Measurements from ENCODE around the gene MCHR2.
A peak's percentile ranks its signal among the peaks of the same experiment; 100 is the strongest.
"Not testable (repeated sequence)": the region's sequence is repeated elsewhere in the genome, so short reads cannot be mapped to it uniquely, and the experiment has no call there.

Gene MCHR2, protein sequence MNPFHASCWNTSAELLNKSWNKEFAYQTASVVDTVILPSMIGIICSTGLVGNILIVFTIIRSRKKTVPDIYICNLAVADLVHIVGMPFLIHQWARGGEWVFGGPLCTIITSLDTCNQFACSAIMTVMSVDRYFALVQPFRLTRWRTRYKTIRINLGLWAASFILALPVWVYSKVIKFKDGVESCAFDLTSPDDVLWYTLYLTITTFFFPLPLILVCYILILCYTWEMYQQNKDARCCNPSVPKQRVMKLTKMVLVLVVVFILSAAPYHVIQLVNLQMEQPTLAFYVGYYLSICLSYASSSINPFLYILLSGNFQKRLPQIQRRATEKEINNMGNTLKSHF

DNA sequence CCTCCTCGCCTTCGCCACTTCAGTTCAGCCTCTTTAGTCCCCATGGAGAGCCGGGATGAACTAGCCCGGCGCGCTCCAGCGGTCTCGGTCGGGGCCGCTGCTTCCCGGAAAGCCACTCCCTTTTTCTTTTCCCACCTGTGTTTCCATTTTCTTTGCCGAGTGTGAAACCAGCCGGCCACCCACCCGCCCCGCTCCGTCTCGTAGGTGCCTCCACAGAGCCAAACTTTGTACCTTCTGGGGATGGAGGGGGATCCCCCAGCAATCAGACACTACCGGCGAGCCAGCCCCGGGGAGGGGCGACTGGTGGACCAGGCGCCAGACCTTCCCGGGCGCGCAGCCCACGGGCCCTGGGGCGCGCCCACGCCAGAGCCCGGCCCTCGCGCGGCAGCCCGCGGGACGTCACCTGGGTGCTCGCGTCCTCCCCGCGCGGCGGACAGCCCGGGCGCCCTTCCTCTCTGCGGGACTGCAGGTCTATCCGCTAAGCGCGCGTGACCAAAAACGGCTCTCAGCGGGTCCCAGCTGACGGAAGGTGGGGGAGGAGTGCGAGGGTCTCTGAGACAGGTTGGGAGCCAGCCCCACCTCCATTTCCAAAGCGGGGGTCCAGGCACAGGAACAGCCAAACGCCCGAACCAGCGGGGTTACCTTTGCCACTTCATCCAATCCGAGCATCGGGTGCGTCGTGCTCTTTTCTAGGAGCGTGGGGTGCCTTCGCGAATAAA lies at the start of gene MCHR2:
MCHR2 (minus strand) TSS at position 691 of the 719 bp plus-strand sequence. CDS start 38,076 bp downstream, outside the sequence.
- Histone ChIP-seq H3K79me2 (no peaks in the 10 kb centered on the region), H3K27ac (no peak within 1 kb of the TSS), H3K4me1 (no peaks in the 10 kb centered on the region), H3K36me3 (ENCODE audit: control insufficient read depth, insufficient read depth, low read length) (no peaks in the 10 kb centered on the region), H3K27me3 (ENCODE audit: control insufficient read depth, insufficient read depth, low read length) (no peaks in the 10 kb centered on the region), H3K9me3 (ENCODE audit: control insufficient read depth, low read length) (no peaks in the 10 kb centered on the region), H3K9ac (no peak within 1 kb of the TSS), H2AFZ (no peak within 1 kb of the TSS), H3K4me2 (ENCODE audit: low read length) (peak within 1 kb of the TSS; percentile 59), H3K4me3 (ENCODE audit: low read depth, low read length) (peak within 1 kb of the TSS; percentile 36)
- TF ChIP-seq, protein P1, sequence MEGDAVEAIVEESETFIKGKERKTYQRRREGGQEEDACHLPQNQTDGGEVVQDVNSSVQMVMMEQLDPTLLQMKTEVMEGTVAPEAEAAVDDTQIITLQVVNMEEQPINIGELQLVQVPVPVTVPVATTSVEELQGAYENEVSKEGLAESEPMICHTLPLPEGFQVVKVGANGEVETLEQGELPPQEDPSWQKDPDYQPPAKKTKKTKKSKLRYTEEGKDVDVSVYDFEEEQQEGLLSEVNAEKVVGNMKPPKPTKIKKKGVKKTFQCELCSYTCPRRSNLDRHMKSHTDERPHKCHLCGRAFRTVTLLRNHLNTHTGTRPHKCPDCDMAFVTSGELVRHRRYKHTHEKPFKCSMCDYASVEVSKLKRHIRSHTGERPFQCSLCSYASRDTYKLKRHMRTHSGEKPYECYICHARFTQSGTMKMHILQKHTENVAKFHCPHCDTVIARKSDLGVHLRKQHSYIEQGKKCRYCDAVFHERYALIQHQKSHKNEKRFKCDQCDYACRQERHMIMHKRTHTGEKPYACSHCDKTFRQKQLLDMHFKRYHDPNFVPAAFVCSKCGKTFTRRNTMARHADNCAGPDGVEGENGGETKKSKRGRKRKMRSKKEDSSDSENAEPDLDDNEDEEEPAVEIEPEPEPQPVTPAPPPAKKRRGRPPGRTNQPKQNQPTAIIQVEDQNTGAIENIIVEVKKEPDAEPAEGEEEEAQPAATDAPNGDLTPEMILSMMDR (IDR thresholded peaks at IDR 0.05), result no peak

DNA sequence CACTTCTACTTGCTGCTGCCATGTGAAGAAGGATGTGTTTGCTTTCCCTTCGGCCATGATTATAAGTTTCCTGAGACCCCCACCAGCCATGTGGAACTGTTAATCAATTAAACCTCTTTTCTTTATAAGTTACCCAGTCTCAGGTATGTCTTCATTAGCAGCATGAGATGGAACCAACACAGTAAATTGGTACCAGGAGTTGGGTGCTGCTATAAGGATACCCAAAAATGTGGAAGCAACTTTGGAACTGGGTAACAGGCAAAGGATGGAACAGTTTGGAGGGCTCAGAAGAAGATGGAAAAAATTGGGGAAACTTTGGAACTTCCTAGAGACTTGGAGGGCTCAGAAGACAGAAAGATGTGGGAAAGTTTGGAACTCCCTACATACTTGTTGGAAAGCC lies 44.5 kb upstream of the MCHR2 start:
- H3K9ac ChIP-seq; H3K27ac ChIP-seq; H3K36me3 ChIP-seq (ENCODE audit: control insufficient read depth, insufficient read depth, low read length); H3K79me2 ChIP-seq; H3K9me3 ChIP-seq (ENCODE audit: control insufficient read depth, low read length); H3K27me3 ChIP-seq (ENCODE audit: control insufficient read depth, insufficient read depth, low read length); H3K4me3 ChIP-seq (ENCODE audit: low read depth, low read length); H3K4me2 ChIP-seq (ENCODE audit: low read length); H2AFZ ChIP-seq; H3K4me1 ChIP-seq: not testable (repeated sequence)

DNA sequence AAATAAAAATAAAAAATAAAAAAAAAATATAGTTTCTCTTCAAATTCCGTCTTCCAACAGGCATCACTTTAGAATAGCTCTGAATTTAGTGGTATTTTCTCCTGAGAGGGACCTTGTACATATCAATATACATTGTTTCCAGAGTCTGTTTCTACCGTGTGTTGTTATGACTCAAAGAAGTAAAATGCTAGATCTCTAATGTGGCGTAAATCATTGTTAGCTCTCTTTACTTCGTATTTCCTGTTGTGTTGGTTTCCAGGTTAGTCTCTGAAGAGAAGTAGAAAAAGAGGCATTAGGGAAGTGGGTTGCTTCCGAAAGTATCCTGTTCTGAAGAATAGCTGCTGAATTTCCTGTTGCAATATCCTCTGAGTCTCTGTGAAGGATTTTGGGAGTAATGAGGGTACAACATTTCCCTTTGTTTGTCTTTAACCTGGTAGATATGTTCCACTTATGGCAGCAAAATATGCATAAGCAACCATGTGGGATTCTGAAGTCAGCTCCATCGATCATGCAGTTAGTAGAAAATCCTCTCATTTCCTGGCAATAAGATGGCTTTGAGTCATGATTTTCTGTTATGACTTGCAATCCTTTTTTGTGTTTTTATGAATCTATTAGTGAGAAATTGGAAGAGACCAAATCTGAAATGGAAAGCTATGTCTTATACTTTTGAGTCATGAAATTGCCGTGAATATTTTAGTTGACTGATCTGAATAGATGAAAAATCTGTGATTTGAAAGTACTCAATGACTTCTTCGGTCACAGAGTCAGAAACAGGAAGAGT lies 42.0 kb upstream of the MCHR2 start:
- Histone ChIP-seq H2AFZ (no peak overlapping the region), H3K4me3 (ENCODE audit: low read depth, low read length) (no peak overlapping the region), H3K9me3 (ENCODE audit: control insufficient read depth, low read length) (no peaks in the 10 kb centered on the region), H3K4me1 (no peaks in the 10 kb centered on the region), H3K36me3 (ENCODE audit: control insufficient read depth, insufficient read depth, low read length) (no peaks in the 10 kb centered on the region), H3K4me2 (ENCODE audit: low read length) (no peak overlapping the region), H3K27ac (no peak overlapping the region), H3K9ac (no peak overlapping the region), H3K79me2 (no peaks in the 10 kb centered on the region), H3K27me3 (ENCODE audit: control insufficient read depth, insufficient read depth, low read length) (no peaks in the 10 kb centered on the region)
- TF ChIP-seq, protein P1 (IDR thresholded peaks at IDR 0.05), result no peak

DNA sequence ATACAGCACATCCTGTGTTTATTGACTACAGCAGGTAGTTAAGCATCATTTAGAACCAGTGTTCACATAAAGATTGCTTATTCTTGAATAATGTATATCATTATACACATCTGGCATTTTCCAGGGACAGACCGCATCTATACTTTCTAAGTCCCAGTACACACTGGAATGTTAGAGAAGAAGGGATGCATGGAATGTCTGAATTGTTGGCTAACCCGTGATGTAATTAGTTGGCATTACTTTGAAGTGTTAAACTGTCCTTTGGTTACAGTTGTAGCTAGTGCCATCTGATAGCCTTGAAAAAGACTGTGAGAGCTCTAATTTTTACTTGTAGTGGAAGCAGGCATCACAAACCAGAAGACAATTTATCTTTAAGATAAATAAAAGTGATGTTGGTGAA lies 29.8 kb upstream of the MCHR2 start:
- TF ChIP-seq, protein P1 (IDR thresholded peaks at IDR 0.05), result no peak
- Histone ChIP-seq H3K4me3 (ENCODE audit: low read depth, low read length) (no peak overlapping the region), H3K79me2 (no peaks in the 10 kb centered on the region), H2AFZ (no peak overlapping the region), H3K4me2 (ENCODE audit: low read length) (no peak overlapping the region), H3K27me3 (ENCODE audit: control insufficient read depth, insufficient read depth, low read length) (no peaks in the 10 kb centered on the region), H3K9ac (no peak overlapping the region), H3K27ac (no peak overlapping the region), H3K36me3 (ENCODE audit: control insufficient read depth, insufficient read depth, low read length) (no peaks in the 10 kb centered on the region), H3K9me3 (ENCODE audit: control insufficient read depth, low read length) (no peaks in the 10 kb centered on the region), H3K4me1 (no peaks in the 10 kb centered on the region)

DNA sequence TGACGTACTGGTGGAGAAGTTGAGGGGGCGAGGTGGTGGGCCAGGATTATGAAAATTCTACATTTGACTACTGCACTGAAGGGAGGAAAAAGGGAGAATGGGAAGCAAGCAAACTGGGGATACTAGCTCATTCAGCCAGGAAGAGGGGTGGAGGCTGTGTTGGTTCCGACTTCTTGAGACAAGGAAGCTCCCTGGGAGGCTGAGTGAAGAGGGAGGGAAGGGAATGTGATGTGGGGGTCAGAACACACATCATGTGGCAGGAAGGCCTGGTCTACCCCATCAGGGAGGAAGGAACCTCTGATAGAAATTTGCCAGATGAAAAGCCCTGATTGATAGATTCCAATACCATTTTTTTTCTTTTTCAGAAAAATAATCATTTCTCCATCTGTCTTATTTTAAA lies 28.8 kb upstream of the MCHR2 start:
- Histone ChIP-seq H3K4me1 (no peaks in the 10 kb centered on the region), H3K79me2 (no peaks in the 10 kb centered on the region), H3K36me3 (ENCODE audit: control insufficient read depth, insufficient read depth, low read length) (no peaks in the 10 kb centered on the region), H3K9me3 (ENCODE audit: control insufficient read depth, low read length) (no peaks in the 10 kb centered on the region), H3K27me3 (ENCODE audit: control insufficient read depth, insufficient read depth, low read length) (no peaks in the 10 kb centered on the region), H2AFZ (no peak overlapping the region), H3K27ac (no peak overlapping the region), H3K4me2 (ENCODE audit: low read length) (no peak overlapping the region), H3K9ac (no peak overlapping the region), H3K4me3 (ENCODE audit: low read depth, low read length) (no peak overlapping the region)
- TF ChIP-seq, protein P1 (IDR thresholded peaks at IDR 0.05), result no peak
